NK-92 (cell line): ENCODE measurements around the gene UGT1A8.

Source experiments
- DNase-seq: peaks from one replicate; lab custom pipeline; 2025; ENCODE audit not compliant: unreplicated experiment; lab: John Stamatoyannopoulos, UW

The UGT1A8 gene

GRCh38 chr2:233817361-233817911 is 200.0 kb downstream of the UGT1A8 start:
- DNase-seq = no peak

GRCh38 chr2:233817995-233818638 is 200.7 kb downstream of the UGT1A8 start:
- DNase-seq = no peak

- no peak for DNase-seq
Measured at GRCh38 chr2:233818639-233819621, 201.5 kb downstream of the UGT1A8 start.

- no peak for DNase-seq
Measured at GRCh38 chr2:233819884-233820773, 202.7 kb downstream of the UGT1A8 start.

GRCh38 chr2:233820774-233821105 is 203.3 kb downstream of the UGT1A8 start:
- DNase-seq = no peak

- DNase-seq = no peak
Measured at GRCh38 chr2:233821196-233821595, 203.8 kb downstream of the UGT1A8 start.

GRCh38 chr2:233821709-233822100 is 204.3 kb downstream of the UGT1A8 start:
- DNase-seq = no peak

- no peak for DNase-seq
Measured at GRCh38 chr2:233822101-233822771, 204.8 kb downstream of the UGT1A8 start.
